RCC 7860 (cell line): Measurements from ENCODE around the gene ADGRE2.
"Not testable (repeated sequence)": the region's sequence is repeated elsewhere in the genome, so short reads cannot be mapped to it uniquely, and the experiment has no call there.

Experiments
- DNase-seq: peaks from one replicate; pipeline ENCODE4 v3.0.0-alpha.2; 2015; ENCODE audit warnings: low spot score
- FAIRE-seq: peaks from 2 replicates; lab custom pipeline; 2012; peaks lifted over from hg19 to GRCh38; lab: Jason Lieb, UNC

The ADGRE2 gene

DNA sequence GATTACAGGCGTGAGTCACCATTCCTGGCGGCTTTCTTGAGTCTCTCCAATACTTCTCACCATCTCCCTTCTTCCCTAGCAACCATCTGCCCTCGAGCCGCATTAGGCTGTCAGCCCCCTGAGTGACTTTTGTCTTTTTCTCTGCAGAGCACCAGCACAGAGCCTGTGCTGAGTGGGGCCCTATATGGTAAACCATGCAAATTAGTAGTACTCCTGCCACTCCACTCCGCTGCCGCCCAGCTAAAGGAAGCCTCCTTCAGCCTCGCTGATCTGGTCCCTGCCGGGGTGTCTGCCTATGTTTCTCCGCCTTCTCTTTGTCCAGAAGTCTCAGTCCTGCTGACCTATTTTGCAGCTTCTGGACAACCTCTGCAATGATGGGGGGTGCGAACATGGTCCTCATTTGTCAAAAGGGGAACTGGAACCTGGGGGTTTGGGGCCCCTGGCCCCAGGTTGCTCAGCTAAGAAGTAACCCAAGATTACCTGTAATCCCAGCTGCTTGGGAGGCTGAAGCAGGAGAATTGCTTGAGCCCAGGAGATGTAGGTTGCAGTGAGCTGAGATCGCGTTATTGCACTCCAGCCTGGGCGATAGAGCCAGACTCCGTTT lies 2.4 kb upstream of the ADGRE2 start:
- FAIRE-seq, DNase-seq: not testable (repeated sequence)

DNA sequence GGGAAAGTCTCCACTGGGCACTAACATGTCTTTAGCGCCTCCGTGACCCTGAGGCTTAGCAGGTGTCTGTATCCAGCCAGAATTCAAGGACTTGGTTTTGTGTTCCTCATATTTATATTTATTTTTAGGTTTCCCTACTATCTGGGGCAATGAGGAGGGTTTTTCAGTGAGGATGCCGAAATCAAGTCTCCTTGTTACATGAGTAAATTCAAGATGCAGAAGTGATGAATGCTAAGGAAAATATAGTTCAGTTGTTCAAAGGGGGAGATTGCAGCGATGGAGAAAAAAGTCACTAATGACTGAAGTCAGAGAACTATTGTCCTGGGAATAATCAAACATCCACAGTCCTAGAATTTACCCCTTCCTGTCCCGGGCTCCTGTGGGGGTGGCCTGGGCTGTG lies 791 bp upstream of the ADGRE2 start:
- no peak for DNase-seq
- FAIRE-seq = no peak

DNA sequence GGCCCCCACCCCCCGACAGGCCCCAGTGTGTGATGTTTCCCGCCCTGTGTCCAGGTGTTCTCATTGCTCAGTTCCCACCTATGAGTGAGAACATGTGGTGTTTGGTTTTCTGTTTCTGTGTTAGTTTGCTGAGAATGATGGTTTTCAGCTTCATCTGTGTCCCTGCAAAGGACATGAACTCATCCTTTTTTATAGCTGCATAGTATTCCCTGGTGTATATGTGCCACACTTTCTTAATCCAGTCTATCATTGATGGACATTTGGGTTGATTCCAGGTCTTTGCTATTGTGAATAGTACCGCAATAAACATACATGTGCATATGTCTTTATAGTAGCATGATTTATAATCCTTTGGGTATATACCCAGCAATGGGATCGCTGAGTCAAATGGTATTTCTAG lies 715 bp downstream of the ADGRE2 start:
- not testable (repeated sequence) for DNase-seq, FAIRE-seq

DNA sequence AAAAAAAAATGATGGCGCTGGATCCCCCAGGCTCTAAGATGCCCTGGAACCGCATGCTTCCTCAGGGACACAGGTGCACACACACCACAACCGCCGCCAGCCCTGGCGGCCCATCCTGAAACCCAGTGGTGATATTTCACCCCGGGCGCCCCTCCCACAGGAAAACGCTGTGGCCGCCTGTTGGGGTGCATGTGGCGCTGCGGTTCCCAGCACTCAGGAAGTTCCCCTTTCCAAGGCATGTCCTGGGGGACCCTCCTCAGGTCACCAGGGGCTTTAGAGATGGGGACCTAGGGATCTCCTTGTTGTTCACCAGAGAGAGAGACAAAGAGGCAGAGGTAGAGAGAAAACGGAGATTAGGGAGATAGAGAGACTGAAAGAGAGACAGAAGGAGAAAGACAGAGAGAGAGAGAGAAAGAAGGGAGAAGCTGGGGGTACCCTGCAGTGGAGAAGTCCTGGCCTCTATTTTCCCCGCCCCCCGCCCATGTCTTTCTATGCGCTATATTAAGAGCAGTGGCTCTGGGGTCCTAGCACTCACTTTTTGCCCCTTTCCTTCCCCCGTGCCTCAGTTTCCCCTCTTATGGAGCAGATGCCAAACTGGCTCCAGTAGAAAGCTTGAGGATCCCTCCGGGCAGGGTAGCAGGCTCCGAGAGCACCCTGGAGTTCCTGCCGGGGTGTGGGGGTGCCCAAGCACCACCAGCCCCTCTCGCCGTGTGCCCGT lies 2.3 kb downstream of the ADGRE2 start:
- FAIRE-seq (no peak), DNase-seq (no peak)

DNA sequence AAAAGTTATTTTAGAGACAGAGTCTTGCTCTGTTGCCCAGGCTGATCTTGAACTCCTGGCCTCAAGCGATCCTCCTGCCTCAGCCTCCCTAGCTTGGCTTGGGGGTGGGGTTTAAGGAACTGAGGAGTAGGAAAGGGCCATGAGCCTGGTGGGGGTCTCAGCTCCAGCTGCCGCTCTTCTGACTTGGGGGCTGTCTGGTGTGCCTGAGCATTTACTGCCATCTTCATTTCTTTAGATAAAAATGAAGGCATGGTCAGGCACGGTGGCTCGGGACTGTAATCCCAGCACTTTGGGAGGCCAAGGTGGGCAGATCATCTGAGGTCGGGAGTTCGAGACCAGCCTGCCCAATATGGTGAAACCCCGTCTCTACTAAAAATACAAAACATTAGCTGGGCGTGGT lies 3.0 kb downstream of the ADGRE2 start:
- FAIRE-seq = not testable (repeated sequence)

DNA sequence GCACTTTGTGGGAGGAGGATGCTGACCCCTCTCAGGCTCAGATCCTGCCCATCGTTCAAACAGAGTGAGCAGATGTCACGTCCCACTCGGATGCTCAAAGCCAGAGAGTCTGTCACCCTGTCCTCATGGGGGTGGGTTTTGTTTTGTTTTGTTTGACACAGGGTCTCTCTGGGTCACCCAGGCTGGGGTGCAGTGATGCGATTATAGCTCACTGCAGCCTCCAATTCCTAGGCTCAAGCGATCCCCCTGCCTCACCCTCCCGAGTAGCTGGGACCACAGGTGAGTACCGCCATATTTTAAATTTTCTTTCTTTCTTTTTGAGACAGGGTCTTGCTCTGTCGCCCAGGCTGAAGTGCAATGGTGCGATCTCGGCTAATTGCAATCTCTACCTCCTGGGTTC lies 4.0 kb downstream of the ADGRE2 start:
- no peak for FAIRE-seq
- no peak for DNase-seq

More for the DNA sequence above, 3.0 kb downstream of the ADGRE2 start:
- not testable (repeated sequence) for DNase-seq

DNA sequence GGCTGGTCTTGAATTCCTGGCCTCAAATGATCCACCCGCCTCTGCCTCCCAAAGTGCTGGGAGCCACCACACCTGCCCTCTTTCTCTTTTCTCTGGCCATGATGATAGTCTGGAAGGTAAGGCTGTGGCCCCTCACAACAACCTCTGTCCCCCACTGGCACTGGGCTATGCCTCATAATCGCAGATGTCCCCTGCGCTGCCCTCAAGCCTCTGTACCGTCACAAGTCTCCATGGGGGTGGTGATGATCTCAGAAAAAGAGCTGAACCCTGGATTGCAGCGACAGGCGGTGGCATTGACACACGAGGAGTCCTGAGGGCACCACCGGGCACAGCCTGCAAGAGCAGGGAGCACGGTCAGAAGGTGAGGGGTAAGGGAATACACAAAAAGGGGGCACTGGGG lies 4.6 kb downstream of the ADGRE2 start:
- FAIRE-seq, DNase-seq: not testable (repeated sequence)

DNA sequence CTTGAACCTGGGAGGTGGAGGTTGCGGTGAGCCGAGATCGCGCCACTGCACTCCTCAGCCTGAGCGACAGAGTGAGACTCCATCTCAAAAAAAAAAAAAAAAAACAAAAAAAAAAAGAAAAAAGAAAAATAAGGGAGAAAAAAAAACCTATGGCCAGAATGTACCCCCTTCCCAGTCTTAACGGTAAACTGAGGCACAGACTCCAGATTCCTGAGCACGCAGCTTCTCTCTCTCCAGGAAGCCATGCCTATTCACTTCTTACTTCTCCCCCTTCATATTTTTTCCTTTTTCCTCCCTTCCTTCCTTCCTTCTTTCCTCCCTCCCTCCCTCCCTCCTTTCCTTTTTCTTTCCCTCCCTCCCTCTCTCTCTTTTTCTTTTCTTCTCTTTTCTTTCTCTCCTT lies 5.4 kb downstream of the ADGRE2 start:
- FAIRE-seq (no peak), DNase-seq (no peak)

DNA sequence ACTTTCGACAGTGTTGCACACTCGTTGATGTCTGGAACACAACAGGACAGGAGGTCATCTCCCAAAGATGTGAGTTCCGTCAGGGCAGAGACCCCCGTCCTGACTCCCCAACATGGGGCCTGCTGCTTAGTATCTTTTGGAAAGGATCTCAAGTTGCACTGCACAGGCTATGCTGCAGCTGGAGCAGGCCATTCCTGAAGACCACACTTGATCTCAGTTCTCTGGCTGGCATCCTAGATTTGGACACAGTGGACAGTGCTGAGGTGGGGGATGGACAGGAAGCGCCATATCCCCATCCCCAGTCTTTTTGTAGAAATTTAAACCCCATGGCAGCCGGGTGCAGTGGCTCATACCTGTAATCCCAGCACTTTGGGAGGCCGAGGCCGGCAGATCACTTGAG lies 5.9 kb downstream of the ADGRE2 start:
- FAIRE-seq (no peak), DNase-seq (no peak)

DNA sequence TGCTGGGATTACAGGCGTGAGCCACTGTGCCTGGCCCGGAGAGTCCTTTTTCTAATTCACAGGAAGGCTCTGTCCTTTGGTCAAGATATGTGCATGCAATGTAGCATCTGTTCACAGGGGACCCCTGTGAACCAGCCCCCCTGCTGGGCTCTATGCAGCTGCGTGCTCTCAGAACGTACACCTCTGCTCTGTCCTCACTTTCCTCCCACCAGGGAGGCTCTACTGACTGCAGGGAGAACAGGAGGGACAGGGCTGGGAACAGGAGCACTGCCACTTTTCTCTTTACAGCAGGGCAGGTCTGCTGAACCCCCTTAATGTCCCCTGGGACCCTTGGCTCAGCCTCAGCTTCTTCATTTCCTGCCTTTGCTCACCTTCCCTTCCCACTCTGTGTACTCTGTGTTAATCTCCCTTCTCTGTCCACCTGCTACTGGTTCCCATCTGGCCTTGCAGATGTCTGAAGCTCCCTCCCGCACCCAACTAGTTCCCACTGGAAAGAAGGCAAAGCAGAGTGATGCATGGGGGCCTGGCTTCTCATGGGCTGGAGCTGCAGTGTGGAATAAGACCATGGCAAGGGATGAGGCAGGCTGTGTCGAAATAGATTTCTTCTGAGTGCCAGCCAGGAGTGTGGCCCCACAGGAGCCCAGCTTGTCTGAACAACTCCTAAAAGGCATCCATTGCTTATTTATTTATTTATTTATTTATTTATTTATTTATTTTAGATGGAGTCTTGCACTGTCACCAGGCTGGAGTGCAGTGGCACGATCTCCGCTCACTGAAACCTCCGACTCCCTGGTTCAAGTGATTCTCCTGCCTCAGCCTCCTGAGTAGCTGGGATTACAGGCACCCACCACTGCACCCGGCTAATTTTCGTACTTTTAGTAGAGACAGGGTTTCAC lies 7.2 kb downstream of the ADGRE2 start:
- FAIRE-seq = no peak
- DNase-seq = no peak

DNA sequence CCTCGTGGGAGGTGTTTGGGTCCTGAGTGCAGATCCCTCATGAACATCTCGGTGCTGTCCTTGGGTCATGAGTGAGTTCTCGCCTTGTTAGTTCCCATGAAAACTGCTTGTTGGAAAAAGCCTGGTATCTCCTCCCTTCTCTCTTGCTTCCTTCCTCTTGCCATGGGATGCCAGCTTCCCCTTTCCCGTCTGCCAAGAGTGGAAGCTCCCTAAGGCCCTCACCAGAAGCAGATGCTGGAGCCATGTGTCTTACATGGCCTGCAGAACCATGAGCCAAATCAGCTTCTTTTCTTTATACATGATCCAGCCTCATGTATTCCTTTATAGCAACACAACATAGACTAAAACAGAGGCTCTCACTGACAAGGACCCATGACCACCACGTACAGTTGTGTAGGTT lies 8.2 kb downstream of the ADGRE2 start:
- FAIRE-seq (no peak), DNase-seq (no peak)

DNA sequence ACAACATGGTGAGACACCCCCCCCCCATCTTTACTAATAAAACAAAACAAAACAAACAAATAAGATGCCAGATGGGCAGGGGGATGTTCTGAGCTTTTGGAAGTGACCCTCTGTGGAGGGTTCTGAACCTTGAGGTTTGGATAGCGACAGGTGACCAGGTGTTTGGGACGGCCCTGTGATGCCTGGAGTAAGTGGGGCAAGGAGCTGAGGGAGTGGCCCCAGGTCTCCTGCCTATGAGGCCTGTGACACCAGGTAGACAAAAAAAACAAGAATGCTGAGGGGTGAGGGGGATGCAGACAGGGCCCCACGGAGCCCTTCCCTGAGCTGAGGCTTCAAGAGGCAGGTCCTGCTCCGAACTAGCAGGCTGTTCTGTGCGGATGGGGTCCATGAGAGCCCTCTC lies 9.2 kb downstream of the ADGRE2 start:
- DNase-seq = no peak
- no peak for FAIRE-seq

DNA sequence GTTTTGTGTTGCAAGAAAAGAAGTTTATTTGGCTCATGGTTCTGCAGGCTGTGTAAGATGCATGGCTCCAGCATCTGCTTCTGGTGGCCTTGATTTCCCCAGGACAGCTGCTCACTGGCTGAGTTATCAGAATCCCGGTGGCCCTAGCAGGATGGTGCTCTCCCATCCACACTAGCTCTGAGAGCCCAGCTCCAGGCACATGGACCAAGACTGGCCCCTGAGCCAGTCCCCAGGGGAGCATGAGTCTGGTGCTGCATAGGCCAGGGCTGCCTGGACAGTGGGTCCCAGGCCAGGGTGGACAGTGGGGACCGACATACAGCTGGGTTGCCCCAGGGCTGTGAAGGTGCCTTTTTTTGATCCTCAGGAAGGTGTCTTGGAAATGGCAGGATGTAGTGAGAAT lies 10.4 kb downstream of the ADGRE2 start:
- DNase-seq = no peak
- FAIRE-seq = no peak

DNA sequence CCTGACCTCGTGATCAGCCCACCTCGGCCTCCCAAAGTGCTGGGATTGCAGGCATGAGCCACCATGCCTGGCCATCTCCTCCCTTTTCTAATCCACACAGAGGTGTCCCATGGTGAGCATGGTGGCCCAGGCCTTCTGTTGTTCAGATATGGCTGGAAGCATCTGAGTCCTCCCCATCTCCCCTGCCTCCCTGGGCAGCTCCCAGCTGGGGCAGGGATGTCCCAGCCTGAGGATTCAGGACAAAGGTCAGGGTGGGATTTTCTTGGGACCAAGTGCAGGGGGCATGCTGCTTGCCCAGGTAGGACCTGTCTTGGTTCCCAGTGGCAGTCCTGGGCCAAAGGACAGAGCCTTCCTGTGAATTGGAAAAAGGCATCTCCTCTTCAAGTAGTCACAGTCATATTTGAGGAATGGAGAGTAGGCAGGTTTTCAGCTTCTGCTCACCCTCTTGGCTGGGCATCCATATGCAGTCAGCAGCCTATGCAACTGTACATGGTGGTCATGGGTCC lies 10.8 kb downstream of the ADGRE2 start:
- FAIRE-seq = no peak

DNA sequence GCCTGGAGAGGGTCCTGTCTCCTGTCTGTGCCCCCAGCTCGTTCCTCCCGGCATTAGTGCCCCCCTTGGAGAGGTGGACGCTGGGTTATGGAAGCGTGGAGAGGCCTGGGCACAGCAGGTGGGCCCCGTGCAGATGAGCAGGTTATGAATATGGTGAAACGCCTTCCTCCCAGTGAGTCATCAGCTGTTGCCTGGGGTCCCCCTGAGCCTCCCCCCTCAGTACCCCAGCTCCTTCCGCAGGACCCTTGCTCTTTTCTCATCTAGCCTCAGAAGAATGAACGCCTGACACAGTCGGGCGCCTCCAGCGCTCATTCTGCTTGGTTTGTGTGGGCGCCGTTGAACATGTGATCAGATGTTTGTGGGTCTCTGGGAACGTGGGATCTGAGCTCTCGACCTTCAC lies 12.5 kb downstream of the ADGRE2 start:
- DNase-seq, FAIRE-seq: not testable (repeated sequence)

More for the DNA sequence above, 10.8 kb downstream of the ADGRE2 start:
- DNase-seq = no peak

DNA sequence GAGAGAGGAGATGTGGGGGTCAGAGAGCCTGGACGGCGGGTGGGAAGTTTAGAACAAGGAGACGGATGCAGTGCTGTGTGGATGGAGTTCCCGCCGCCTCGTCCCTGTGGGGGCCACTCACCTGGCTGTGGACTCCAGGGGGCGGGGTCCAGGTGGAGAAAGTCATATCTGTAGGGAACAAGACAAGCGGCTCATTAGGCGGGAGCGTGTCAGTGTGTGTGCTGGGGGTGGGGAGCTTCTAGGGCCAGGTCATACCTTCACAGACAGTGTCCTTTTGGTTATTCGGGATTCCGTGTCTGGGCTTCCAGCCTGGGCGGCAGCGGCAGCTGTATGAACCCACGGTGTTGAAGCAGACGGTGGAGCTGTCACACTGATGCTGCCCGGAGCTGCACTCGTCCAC lies 13.0 kb downstream of the ADGRE2 start:
- FAIRE-seq, DNase-seq: not testable (repeated sequence)

DNA sequence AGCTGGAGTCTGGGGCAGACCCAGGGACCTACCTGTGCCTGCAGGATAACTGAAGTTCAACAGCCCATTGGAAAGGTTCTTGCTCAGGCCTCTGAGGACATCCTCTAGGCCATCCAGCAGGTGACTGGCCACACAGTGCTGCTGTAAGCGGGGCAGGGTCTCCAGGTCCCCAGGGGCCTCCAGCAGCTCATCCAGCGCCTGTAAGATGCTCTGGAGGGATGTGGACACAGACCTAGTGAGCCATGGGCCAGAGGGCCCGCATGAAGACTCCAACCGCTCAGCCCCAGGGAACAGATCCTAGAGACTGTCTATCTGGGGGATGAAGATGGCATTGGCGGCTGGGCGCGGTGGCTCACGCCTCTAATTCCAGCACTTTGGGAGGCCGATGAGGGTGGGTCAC lies 14.0 kb downstream of the ADGRE2 start:
- FAIRE-seq = no peak

DNA sequence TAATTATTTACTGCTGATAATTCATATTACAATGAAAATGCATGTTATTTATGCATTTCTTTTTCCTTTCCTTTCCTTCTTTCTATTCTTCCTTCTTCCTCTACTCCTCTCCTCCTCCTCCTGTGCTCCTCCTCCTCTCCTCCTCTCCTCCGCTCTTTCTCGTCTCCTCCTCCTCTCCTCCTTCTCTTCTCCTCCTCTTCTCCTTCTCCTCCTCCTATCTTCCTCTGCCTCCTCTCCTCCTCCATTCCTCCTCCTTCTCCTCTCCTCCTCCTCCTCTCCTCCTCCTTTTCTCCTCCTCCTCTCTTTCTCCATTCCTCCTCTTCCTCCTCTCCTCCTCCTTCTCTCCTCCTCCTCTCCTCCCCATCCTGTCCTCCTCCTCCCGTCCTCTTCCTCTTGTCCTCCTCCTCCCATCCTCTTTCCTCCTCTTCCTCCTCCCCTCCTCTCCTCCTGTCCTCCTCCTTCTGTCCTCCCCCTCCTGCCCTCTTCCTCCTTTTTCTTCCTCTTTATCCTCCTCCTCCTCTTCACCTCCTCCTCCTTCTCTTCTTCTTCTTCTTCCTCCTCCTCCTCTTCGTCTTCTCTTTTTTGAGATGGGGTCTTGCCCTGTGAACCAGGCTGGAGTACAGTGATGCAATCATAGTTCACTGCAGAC lies 14.7 kb downstream of the ADGRE2 start:
- FAIRE-seq = no peak
- DNase-seq = no peak

More for the DNA sequence above, 14.0 kb downstream of the ADGRE2 start:
- DNase-seq = no peak

DNA sequence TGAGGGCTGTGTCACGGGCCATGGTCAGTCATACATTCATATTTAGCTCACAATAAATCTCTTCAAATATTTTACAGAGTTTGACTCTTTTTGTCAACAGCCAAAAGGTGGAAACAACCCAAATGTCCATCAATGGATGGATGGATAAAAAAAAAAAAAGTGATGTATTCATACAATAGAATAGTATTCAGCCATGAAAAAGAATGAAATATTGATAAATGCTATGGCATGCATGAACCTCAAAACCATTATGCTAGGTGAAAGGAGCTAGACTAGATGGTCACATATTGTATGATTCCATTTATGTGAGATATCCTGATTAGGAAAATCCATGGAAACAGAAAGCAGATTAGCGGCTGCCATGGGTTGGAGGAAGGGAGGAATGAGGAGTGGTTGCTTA lies 16.2 kb downstream of the ADGRE2 start:
- FAIRE-seq = no peak

DNA sequence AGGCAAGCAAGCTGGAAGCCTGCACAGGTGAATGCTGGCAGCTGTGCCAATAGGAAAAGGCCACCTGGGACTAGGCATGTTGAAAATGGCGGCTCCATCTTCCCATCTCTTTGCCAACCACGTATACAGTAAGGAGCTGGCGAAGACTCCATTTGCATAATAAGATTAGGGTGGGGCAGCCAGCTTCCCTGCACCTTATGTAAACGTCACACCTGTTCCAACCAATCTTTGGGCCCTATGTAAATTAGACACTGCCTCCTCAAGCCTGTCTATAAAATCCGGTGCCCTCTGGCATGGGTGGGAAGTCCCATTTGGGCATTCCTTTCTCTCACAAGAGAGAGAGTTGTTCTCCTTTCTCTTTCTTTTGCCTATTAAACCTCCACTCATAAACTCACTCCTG lies 16.8 kb downstream of the ADGRE2 start:
- no peak for DNase-seq
- no peak for FAIRE-seq

More for the DNA sequence above, 16.2 kb downstream of the ADGRE2 start:
- no peak for DNase-seq

DNA sequence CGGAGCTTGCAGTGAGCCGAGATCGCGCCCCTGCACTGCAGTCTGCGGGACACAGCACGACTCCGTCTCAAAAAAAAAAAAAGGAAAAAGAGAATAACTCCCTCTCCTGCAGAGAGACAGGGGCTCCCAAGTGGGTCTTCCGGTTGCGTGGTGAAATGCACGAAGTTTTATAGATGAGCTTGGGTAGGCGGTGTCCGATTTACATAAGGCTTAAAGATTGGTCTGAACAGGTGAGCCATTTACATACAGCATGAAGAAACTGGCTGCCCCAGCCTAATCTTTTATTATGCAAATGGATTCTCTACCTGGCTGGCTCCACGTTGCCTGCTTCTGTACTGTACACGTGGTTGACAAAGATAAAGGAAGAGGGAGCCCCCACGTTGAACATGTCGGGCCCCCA lies 19.5 kb downstream of the ADGRE2 start:
- FAIRE-seq = no peak
- no peak for DNase-seq
